GM11168 (cell line): ENCODE data around the gene KRT6C.

Experiments
- in situ Hi-C: fragments of 300-500 bp; cut with MboI; formaldehyde crosslinking; loops from one replicate; pipeline ENCODE4 v1.12.0; 2022; ENCODE audit warnings: low sequenced_read_pairs; ENCODE audit not compliant: unreplicated experiment

KRT6C gene

DNA sequence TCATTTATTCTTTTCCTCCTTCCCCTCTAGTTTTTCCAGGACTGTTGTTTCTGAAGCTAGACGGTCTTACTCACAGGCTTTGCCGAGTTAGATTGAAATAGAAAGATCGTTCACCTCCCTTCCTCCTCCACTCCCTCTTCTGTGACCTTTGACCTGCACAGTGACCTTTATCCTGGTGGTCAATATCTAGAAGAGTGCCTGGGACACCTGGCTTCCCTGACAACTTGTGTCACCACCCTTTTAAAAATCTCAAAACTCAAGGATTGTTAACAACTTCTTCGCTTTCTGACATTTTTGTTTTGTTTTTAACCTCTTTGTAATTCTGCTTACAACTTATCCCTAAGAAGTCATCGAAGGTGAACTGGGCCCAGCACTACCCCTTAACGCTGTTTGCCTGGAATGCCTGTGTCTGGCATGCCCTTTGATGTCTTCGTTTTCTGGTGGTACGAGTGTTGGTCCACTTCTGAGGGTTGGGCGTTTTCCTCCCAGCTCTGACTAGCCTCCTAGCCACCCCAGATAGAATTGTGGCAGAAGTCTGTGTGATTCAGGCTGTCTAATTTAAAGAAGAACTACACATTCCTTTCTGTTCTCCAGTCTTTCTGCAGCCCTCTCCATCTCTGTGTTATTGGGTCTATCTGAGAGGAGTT lies 36.7 kb downstream of the KRT6C start:
- in situ Hi-C loops, result no loop called here

GRCh38 chr12:52436000-52436827 lies 37.4 kb downstream of the KRT6C start:
- in situ Hi-C loops, result no loop called here

- in situ Hi-C loops, result no loop called here
These were observed 38.0 kb downstream of the KRT6C start for GRCh38 chr12:52435659-52435999.

DNA sequence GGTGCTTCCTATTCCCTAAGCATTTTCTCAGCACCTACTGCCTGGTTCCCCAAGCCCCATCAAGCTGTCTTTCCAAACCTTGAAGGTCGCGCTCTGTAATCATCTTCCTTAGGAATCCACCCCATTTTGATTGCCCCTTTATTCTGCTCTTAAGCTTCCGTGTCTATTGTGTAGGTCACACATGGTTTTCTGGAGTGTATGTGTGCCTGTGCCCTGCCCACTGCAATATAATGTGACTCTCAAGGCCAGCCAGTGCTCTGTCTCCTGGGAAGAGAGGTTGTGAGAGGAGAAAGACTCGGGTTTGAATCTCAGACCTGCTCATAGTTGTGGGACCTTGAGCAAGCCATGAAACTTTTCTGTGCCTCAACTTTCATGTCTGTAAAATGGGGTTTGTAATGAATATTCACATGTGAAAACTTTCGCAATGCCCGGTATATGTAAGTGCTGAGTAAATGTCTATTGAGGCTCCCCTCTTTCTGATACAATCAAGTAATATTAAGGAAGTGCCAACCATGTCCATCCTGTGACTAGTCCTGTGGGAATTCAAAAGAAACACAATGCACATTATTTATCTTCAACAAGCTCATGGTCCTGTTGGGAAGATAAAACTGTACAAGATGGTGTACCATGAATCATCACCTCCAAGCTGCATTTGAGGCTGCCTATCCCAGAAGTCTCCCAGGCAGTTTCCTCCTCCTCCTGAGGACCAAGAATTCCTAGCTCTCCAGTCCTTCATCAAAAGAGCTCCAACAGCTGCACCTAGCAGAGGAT lies 38.7 kb downstream of the KRT6C start:
- in situ Hi-C loops, result no loop called here

GRCh38 chr12:52434081-52434733 lies 39.4 kb downstream of the KRT6C start, which contains the start of gene KRT75:
Gene KRT75, minus strand, starts transcription at chr12:52434371. Its CDS starts 67 bp downstream, at chr12:52434304.
- in situ Hi-C loops, result no loop called here

DNA sequence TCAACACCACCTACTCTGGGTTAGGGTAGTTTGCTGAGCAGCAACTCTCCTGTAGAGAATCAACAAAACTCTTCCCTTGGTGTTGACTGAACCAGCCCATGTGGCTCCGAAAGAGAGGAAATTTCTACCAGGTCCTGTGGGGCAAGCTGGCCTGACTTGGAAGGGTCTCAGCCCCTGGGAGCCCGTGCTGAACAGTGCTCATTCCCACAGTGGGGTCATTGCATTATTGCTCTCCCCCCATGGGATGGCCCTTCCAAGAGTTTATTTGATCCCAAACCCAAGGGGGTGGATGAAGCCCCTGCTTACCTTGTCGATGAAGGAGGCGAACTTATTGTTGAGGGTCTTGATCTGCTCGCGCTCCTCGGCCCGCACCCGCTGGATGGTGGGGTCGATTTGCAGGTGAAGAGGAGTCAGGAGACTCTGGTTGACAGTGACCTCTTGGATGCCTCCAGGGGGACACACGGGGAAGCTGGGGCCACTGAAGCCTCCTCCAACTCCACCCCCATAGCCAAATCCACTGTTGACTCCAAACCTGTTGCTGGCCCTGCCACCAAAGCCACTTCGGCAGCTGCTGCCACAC lies 40.0 kb downstream of the KRT6C start:
- in situ Hi-C loops, result no loop called here

GRCh38 chr12:52432559-52433207 lies 40.9 kb downstream of the KRT6C start:
- in situ Hi-C loops, result no loop called here

DNA sequence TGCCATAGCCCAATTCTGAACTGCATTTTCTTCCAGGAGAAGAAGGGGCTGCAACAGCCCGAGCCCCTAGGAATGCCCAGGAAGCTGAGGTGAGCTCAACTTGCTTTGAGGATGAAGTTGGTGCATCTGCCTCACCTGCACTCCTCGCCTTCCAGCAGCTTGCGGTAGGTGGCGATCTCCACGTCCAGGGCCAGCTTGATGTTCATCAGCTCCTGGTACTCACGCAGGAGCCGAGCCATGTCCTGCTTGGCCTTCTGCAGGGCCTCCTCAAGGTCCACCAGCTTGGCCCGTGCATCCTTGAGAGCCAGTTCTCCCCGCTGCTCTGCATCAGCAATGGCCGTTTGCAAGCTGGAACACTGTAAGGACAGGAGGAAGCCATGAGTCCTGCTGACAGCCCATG lies 45.5 kb downstream of the KRT6C start:
- in situ Hi-C loops, result no loop called here

DNA sequence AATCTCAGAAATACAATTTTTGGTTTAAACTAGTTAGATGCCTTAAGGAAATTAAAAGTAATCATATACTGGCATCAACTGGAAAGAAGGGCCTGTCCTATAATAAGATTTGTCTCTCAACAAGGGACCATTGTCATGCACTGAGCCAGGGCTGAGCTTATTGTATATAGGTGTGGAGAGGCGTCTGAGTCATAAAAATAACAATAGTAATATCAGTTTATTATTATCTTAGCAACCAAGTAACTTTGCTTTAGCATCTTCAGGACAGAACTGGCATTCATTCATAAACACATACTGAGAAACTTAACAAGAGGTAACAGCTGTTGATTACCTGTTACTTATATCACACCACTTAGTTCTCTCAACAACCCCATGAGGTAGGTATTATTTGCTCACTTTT lies 46.5 kb downstream of the KRT6C start:
- in situ Hi-C loops, result no loop called here

DNA sequence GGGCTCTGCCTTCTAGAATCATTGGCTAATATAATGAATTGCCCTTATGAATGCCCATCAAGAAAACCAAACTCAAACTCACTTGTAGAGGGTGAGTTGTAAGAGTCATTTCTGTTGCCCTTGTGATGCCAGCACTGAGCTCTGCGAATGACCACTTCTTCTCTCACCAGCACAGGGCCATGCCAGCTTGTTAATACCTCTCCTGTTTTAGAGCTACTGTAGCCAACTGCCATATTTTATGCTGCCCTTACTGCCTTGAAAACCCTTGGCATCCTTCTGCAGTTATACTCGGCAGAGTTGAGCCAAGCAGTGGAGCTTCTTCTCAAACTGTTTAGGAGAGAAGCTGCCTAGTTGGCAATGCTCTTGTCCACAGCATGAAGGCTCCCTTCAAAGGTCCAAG lies 47.6 kb downstream of the KRT6C start:
- in situ Hi-C loops, result no loop called here

GRCh38 chr12:52425466-52425865 lies 48.1 kb downstream of the KRT6C start:
- in situ Hi-C loops, result no loop called here

- in situ Hi-C loops, result no loop called here
These were observed 49.7 kb downstream of the KRT6C start for GRCh38 chr12:52423661-52424500.

DNA sequence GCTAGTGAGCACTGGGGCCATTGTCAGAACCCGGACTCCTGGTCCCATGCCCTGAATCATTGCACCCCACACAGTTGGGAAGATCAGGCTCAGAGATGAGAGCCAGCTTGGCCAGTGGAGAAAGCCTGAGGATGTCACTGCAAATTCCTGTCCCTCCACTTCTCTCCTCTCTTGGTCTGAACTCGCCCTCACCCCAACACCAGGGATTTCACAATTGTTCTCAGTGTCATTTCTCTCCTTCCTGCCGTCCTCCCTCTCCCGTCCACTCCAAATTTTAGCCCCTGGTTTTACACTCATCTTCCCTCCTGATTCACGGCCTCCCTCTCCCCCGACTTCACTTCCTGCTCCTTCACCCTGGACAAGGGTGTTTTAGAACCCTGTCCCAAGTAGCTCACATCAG lies 50.6 kb downstream of the KRT6C start:
- in situ Hi-C loops, result no loop called here

GRCh38 chr12:52419656-52420055 lies 53.9 kb downstream of the KRT6C start:
- in situ Hi-C loops, result no loop called here

GRCh38 chr12:52418576-52419110 lies 55.0 kb downstream of the KRT6C start:
- in situ Hi-C loops, result no loop called here
